Ishikawa (cell line): ENCODE measurements around the gene HCFC1.

Experiments
- CEBPB ChIP-seq: IDR thresholded peaks from 2 replicates; pipeline ENCODE4 v1.6.1; 2012
- CREB1 ChIP-seq: IDR thresholded peaks from 2 replicates; pipeline ENCODE4 v1.6.1; 2012; ENCODE audit warnings: low read depth
- EGR1 ChIP-seq: IDR thresholded peaks from 2 replicates; pipeline ENCODE4 v1.6.1; 2012
- EP300 ChIP-seq: IDR thresholded peaks from 2 replicates; pipeline ENCODE4 v1.6.1; 2012; ENCODE audit warnings: borderline replicate concordance
- FOXM1 ChIP-seq: IDR thresholded peaks from 2 replicates; pipeline ENCODE4 v1.6.1; 2012; ENCODE audit warnings: low read depth, borderline replicate concordance
- MAX ChIP-seq: IDR thresholded peaks from 2 replicates; pipeline ENCODE4 v1.6.1; 2012
- NFIC ChIP-seq: IDR thresholded peaks from 2 replicates; pipeline ENCODE4 v1.6.1; 2012
- RAD21 ChIP-seq: IDR thresholded peaks from 2 replicates; pipeline ENCODE4 v1.6.1; 2012; ENCODE audit warnings: low read depth
- REST ChIP-seq: IDR thresholded peaks from 2 replicates; pipeline ENCODE4 v1.6.1; 2012; ENCODE audit warnings: low read depth, mild to moderate bottlenecking
- TAF1 ChIP-seq: IDR thresholded peaks from 2 replicates; pipeline ENCODE4 v1.6.1; 2012; ENCODE audit warnings: low read depth, mild to moderate bottlenecking
- TCF12 ChIP-seq: IDR thresholded peaks from 2 replicates; pipeline ENCODE4 v1.6.1; 2012; ENCODE audit warnings: low read depth
- TEAD4 ChIP-seq: IDR thresholded peaks from 2 replicates; pipeline ENCODE4 v1.6.1; 2012
- USF1 ChIP-seq: IDR thresholded peaks from 2 replicates; pipeline ENCODE4 v1.6.1; 2012
- YY1 ChIP-seq: IDR thresholded peaks from 2 replicates; pipeline ENCODE4 v1.6.1; 2012; ENCODE audit warnings: low read depth
- ZBTB7A ChIP-seq: IDR thresholded peaks from 2 replicates; pipeline ENCODE4 v1.6.1; 2012; ENCODE audit warnings: low read depth

HCFC1 gene

GRCh38 chrX:154010330-154011087 is 38.9 kb upstream of the HCFC1 start:
- TF ChIP-seq TCF12 (no peak), EP300 (no peak), MAX (no peak), FOXM1 (no peak), CEBPB (no peak), TAF1 (no peak), YY1 (no peak), RAD21 (no peak), ZBTB7A (no peak), TEAD4 (no peak), NFIC (no peak), USF1 (no peak), REST (no peak), CREB1 (no peak), EGR1 (no peak)

- TF ChIP-seq REST (no peak), TCF12 (no peak)
Measured at GRCh38 chrX:154008521-154008920, 36.9 kb upstream of the HCFC1 start.

- TF ChIP-seq USF1 (no peak), REST (no peak), YY1 (no peak), MAX (no peak), CREB1 (no peak)
Measured at GRCh38 chrX:154006947-154007346, 35.3 kb upstream of the HCFC1 start.

GRCh38 chrX:154004315-154004714 is 32.7 kb upstream of the HCFC1 start:
- TF ChIP-seq FOXM1 (no peak), TAF1 (no peak), YY1 (no peak), RAD21 (no peak), EP300 (no peak), USF1 (no peak), ZBTB7A (no peak), NFIC (no peak), CEBPB (no peak), EGR1 (no peak), TEAD4 (no peak), REST (no peak), CREB1 (no peak), TCF12 (no peak), MAX (no peak)
